Ovary (tissue), 9 donors: ENCODE data around the gene RRAS2. TPM values are rescaled to one million over a fixed set of nuclear protein-coding genes. Genes with fewer than 3 reads are reported as not detected.

Source experiments
- DNase-seq, 5 donors: peaks; one replicate each; pipeline ENCODE4 v3.0.0-alpha.2; 2019 to 2020
- H3K27ac ChIP-seq, 2 donors: fragments of 200-600 bp; one replicate each; pipeline versions ENCODE4 v1.5.1 to v1.8.0; 2019 to 2022
- H3K27me3 ChIP-seq: fragments of 200-600 bp; one replicate; pipeline ENCODE4 v1.8.0; 2022
- H3K36me3 ChIP-seq: fragments of 200-600 bp; sonication (generic); one replicate; pipeline ENCODE4 v1.5.1; 2019
- H3K4me1 ChIP-seq: one replicate; pipeline ENCODE4 v1.8.1; 2013; ENCODE audit warnings: mild to moderate bottlenecking, moderate library complexity; ENCODE audit not compliant: insufficient read depth
- H3K4me3 ChIP-seq: fragments of 200-600 bp; sonication (generic); one replicate; pipeline ENCODE4 v1.5.1; 2017
- H3K9me3 ChIP-seq, 2 donors: fragments of 200-600 bp in 1 of 2; sonication (generic) in 1 of 2; one replicate each; pipeline versions ENCODE4 v1.5.1 to v1.8.1; 2013 to 2019; ENCODE audit warnings: mild to moderate bottlenecking in 1 of 2, moderate library complexity in 1 of 2
- EP300 ChIP-seq: sonication (generic); formaldehyde crosslinking; IDR thresholded peaks from one replicate; pipeline ENCODE4 v1.6.1; 2017; ENCODE audit warnings: antibody characterized with exemption
- POLR2A ChIP-seq: fragments of 450-650 bp; IDR thresholded peaks from one replicate; pipeline ENCODE4 v1.6.1; 2017; ENCODE audit warnings: antibody characterized with exemption, mild to moderate bottlenecking, moderate library complexity
- WGBS, 3 donors: extraction: QIAGEN DNeasy Blood & Tissue Kit in 1 of 3; methylation state at CpG; one replicate each; pipeline versions ENCODE4 v1.1.5 to v1.1.7; 2013 to 2017; 5-methylcytosine and 5-hydroxymethylcytosine counted together
- intact Hi-C, 4 donors: fragments of 100-400 bp; cut with DNase I; formaldehyde crosslinking; loops; one replicate each; pipeline versions ENCODE4 v1.11.0 to v1.15.1; 2022 to 2023
- polyA plus RNA-seq, 2 donors: library from polyadenylated mRNA; stranded (reverse); fragments of 200-250 nt in 1 of 2; fragments of 350-450 nt in 1 of 2; fragmentation: Illumina TruSeq in 1 of 2; extraction: RNeasy Lipid Tissue Mini Kit (QIAGEN cat#74804) in 1 of 2; gene quantifications; one replicate each; pipeline ENCODE4 v1.2.3, GENCODE V29; 2013 to 2014
- total RNA-seq, 7 donors: library from RNA; depleted of rRNA in 2 of 7; stranded (reverse); fragments of >200 nt in 2 of 7; fragmentation: NEBNext Ultra II Directional in 3 of 7; extraction: Animal tissue kit (Norgen Biotek cat#: 25700) in 3 of 7; gene quantifications; one replicate each; pipeline versions ENCODE4 v1.1.0 to v1.2.4, GENCODE V29; 2016 to 2023
- TF ChIP-seq, protein P1 (sequence below), 3 donors: fragments of 450-650 bp in 2 of 3; fragments of 200-600 bp in 1 of 3; IDR thresholded peaks; one replicate each; pipeline versions ENCODE4 v1.5.1 to v1.8.0; 2016 to 2022; ENCODE audit warnings: antibody characterized with exemption in 3 of 3, mild to moderate bottlenecking in 1 of 3
- donor health status: DM: no; HTN: no; CAD: no; lungs with moderate emphysema.
- donor health status: DM: no; HTN: no; CAD: no.
- donor health status: Bipolar disorder and iron deficiency.
- donor health status: DM: yes; HTN: yes; CAD: no.
- donor health status: DM: no; HTN: no; CAD: no.
- donor health status: DM: yes; HTN: yes; CAD: no.

Gene RRAS2
- total and polyA plus RNA-seq, 9 donors: 25.7 to 45.2 (median 34.8) TPM

DNA sequence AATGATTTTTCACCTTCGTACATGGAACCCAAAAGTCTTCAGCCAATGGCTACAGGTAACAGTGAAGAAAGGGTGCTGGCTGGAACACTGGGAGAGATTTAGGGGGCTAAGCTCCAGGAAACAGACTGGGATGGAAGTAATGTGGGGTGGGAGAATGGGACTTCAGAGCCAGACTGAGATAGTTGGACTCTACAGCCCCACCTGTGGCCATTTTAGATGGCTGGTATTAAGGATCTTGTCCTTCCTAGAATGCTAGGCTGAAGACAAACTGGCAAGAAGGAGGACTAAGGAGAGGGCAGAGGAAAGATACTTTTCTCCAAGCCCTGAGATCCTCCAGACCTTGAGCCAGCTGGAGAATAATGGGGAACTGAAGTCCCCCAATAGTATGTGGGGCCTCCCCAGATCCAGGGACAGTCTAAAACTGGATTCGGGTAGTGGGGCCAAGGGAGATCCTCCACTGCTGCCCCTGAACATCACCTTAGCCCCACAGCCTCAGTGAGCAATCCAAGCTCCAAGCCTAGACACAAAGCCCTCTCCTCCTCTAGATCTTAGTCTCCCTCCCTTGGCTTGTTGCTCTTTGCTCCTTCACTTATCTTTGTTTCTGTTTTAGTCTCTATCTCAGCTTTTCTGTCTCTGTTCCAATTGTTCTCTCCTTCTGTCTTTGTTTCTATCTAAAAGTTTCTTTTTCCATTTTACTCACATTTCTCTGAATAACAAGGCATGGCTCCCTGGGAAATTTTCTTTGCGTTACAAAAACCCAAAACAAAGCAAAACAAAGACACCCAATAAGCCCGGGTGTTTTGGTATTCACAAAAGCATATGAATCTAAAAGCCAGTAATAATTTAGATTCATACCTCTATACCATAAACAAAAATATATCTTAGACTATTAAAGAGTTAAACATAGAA, 16.2 kb upstream of the RRAS2 start:
- 13 to 40% (median 33%) methylated on average over 4 of the region's 4 CpGs for WGBS, 3 donors
- intact Hi-C loops: loop anchor here in 1 of 4 donors (1.0 kb wide), 1 partner anchor 9 kb away; no protein-coding TSS in a partner anchor
- no peak for DNase-seq
- no peak for TF ChIP-seq POLR2A
- TF ChIP-seq EP300: no peak
- TF ChIP-seq, protein P1, sequence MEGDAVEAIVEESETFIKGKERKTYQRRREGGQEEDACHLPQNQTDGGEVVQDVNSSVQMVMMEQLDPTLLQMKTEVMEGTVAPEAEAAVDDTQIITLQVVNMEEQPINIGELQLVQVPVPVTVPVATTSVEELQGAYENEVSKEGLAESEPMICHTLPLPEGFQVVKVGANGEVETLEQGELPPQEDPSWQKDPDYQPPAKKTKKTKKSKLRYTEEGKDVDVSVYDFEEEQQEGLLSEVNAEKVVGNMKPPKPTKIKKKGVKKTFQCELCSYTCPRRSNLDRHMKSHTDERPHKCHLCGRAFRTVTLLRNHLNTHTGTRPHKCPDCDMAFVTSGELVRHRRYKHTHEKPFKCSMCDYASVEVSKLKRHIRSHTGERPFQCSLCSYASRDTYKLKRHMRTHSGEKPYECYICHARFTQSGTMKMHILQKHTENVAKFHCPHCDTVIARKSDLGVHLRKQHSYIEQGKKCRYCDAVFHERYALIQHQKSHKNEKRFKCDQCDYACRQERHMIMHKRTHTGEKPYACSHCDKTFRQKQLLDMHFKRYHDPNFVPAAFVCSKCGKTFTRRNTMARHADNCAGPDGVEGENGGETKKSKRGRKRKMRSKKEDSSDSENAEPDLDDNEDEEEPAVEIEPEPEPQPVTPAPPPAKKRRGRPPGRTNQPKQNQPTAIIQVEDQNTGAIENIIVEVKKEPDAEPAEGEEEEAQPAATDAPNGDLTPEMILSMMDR (IDR thresholded peaks at IDR 0.05): no peak
- no peak overlapping the region for H3K27ac ChIP-seq
- no peaks in the 10 kb centered on the region for H3K9me3 ChIP-seq
- no peak overlapping the region for H3K4me3 ChIP-seq
- H3K36me3 ChIP-seq: no peaks in the 10 kb centered on the region
- H3K4me1 ChIP-seq: peaks cover 6% of the 10 kb centered on the region
- H3K27me3 ChIP-seq: no peaks in the 10 kb centered on the region

DNA sequence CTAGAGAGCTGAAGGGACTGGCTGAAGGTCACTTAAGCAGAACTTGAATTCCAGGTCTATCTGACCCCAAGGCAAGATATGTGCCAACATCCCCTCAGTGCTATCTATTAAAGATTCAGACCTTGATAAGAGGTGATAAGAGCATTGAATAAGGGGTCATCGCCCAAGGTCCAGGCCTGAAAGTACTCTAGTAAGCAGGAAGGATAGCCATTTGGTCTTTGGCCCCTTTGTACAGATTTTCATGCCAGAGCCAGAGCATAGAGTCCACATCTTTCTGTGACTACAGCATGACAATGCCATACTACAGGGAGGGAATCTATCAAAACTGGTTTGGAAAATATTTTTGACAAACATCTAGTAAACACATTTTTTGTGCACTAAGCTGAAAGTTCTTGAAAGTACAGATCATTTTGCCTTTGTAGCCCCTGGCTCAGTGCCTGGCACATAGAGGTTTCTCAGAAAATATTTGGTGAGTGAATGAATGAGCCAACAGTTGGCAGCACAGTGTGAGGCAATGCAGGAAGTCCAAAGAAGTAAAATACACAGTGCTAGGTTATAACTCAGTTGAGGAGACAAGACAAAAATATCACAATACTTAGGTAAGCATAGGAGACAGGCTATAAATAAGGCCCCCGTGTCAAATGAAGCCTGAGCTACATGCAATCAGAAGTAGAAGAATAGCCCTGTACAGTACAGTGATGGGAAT, 15.1 kb upstream of the RRAS2 start:
- H3K36me3 ChIP-seq: no peaks in the 10 kb centered on the region
- H3K9me3 ChIP-seq: no peaks in the 10 kb centered on the region
- no peak for DNase-seq
- H3K4me1 ChIP-seq: peaks cover 6% of the 10 kb centered on the region
- intact Hi-C loops: loop anchor here in 1 of 4 donors (1.0 kb wide), 1 partner anchor 10 kb away; no protein-coding TSS in a partner anchor
- TF ChIP-seq, protein P1 (IDR thresholded peaks at IDR 0.05): no peak
- TF ChIP-seq EP300 (no peak), POLR2A (no peak)
- 74 to 76% (median 75%) methylated on average over 2 of the region's 2 CpGs for WGBS, 3 donors
- no peak overlapping the region for H3K27ac ChIP-seq
- no peaks in the 10 kb centered on the region for H3K27me3 ChIP-seq
- no peak overlapping the region for H3K4me3 ChIP-seq

DNA sequence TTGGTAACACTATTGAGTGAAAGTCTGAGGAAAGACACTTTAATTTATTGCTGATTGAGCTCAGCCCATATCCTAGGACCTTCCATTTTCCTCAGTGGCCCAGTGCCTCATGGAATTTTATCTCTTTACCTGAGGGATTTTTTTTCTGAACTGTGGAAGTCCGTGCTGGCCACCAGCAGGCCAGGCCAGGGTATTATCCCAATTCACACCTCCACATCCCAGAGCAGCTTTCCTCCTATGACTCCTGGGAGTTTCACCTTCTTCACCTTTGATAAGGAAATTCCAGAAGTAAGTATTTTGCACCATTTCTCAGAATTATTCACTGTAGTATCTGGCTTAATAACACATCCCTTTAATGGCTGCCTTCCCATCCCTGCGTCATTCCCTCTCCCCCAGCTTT, 13.0 kb upstream of the RRAS2 start:
- TF ChIP-seq EP300: no peak
- TF ChIP-seq, protein P1 (IDR thresholded peaks at IDR 0.05): no peak
- no peak for TF ChIP-seq POLR2A
- intact Hi-C loops: no loop called here
- H3K27ac ChIP-seq: no peak overlapping the region
- DNase-seq: no peak
- WGBS, 3 donors: 85 to 90% (median 89%) methylated on average over 2 of the region's 2 CpGs
- no peak overlapping the region for H3K4me3 ChIP-seq
- no peaks in the 10 kb centered on the region for H3K36me3 ChIP-seq
- H3K27me3 ChIP-seq: no peaks in the 10 kb centered on the region
- no peaks in the 10 kb centered on the region for H3K9me3 ChIP-seq
- H3K4me1 ChIP-seq: peaks cover 6% of the 10 kb centered on the region

DNA sequence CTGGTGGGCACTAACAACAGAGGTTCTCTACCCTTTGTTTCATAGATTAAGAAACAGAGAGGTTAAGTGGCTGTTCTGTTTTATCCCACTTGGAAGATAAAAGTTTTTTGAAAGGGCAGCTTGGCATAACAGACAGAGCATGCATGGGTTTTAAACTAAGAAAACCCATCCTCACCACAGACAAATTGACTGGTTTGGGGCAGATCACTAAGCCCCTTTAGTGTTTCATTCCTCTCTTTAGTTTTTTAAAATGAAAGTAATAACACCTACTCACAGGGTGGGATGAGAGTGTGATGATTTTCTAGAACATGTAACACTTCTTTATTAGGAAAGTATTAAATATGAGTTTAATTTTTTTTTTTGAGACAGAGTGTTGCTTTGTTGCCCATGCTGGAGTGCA, 12.3 kb upstream of the RRAS2 start:
- no peak overlapping the region for H3K4me3 ChIP-seq
- TF ChIP-seq, protein P1 (IDR thresholded peaks at IDR 0.05): no peak
- TF ChIP-seq POLR2A (no peak), EP300 (no peak)
- no peak for DNase-seq
- H3K4me1 ChIP-seq: peaks cover 6% of the 10 kb centered on the region
- intact Hi-C loops: no loop called here
- H3K27me3 ChIP-seq: no peaks in the 10 kb centered on the region
- no peaks in the 10 kb centered on the region for H3K9me3 ChIP-seq
- H3K27ac ChIP-seq: no peak overlapping the region
- H3K36me3 ChIP-seq: no peaks in the 10 kb centered on the region
